Keratinocyte (primary cell): ENCODE data around the gene RMND5B.

Source experiments
- EZH2 ChIP-seq: IDR thresholded peaks from one replicate; pipeline ENCODE4 v1.6.1; 2012; ENCODE audit warnings: inconsistent platforms, mild to moderate bottlenecking, low read length, moderate library complexity
- TF ChIP-seq, protein P1 (sequence below), 3 experiments: IDR thresholded peaks in 1 of 3; conservative IDR thresholded peaks in 1 of 3; optimal IDR thresholded peaks in 1 of 3; 2 replicates in 2 of 3; 3 replicates in 1 of 3; pipeline versions ENCODE3 to v1.5.1; 2011; ENCODE audit warnings: low read length in 3 of 3, mild to moderate bottlenecking in 3 of 3, moderate library complexity in 2 of 3, control low read depth in 1 of 3, inconsistent platforms in 1 of 3; ENCODE audit not compliant: insufficient read depth in 2 of 3; ENCODE audit errors: extremely low read depth in 1 of 3

DNA sequence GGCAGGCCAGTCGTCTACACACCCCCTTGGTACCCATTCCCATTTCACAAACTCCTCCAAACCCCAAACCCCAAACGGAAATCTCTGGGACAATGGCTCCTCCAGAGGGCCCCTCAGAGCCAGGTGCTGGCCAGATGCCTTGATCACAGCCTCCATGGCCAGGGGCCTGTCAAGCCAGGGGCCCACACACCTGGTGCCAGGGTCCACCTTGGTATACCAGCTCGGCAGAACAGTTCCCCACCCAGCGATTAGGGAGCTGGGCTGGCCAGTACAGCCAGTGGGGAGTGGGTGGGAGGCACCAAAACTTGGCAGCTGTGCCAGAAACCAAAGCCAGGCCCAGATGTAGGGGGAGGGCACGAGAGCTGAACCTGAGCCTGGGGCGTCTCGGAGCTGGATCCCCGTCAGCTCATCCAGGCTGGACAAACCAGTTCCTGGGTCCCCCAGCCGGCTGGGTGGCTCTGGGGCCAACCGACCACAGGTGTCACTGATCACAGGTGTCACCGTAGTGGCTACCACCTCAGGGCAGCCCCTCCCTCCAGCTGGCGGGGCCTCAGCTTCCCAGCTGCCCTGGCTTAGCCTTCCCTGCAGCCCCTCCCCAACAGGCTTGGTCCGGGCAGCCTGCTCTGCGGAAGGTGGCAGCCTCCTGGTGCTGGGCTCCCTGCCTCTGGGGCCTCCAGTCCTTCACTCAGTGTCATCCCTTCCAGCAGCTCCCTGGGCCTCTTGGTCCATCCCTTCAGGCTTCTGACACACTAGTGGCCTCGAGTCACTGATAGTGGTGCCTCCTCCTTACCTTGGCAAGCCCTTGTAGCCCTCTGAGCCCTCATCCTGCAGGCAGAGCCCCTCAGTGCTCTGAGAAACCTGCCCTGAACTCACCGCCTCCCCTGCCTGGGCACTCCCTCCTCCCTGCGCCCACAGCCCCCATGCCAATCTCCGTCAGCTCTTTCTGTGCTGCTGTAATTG, 6.6 kb upstream of the RMND5B start:
- TF ChIP-seq EZH2 = no peak
- TF ChIP-seq, protein P1, sequence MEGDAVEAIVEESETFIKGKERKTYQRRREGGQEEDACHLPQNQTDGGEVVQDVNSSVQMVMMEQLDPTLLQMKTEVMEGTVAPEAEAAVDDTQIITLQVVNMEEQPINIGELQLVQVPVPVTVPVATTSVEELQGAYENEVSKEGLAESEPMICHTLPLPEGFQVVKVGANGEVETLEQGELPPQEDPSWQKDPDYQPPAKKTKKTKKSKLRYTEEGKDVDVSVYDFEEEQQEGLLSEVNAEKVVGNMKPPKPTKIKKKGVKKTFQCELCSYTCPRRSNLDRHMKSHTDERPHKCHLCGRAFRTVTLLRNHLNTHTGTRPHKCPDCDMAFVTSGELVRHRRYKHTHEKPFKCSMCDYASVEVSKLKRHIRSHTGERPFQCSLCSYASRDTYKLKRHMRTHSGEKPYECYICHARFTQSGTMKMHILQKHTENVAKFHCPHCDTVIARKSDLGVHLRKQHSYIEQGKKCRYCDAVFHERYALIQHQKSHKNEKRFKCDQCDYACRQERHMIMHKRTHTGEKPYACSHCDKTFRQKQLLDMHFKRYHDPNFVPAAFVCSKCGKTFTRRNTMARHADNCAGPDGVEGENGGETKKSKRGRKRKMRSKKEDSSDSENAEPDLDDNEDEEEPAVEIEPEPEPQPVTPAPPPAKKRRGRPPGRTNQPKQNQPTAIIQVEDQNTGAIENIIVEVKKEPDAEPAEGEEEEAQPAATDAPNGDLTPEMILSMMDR (optimal IDR thresholded peaks at IDR 0.05 in 1 of 3, IDR thresholded peaks at IDR 0.05 in 1 of 3, conservative IDR thresholded peaks at IDR 0.05 in 1 of 3; ENCODE audit: extremely low read depth in 1 of 3, insufficient read depth in 2 of 3, low read length in 3 of 3) = no peak
